Muscle of back (tissue), 11 donors: ENCODE measurements around the gene KLRF2. TPM values are rescaled to one million over a fixed set of nuclear protein-coding genes. Genes with fewer than 3 reads are reported as not detected.

Experiments
- DNase-seq, 3 donors: peaks; one replicate each; pipeline versions ENCODE4 v3.0.0 to v3.0.0-alpha.2; 2013
- polyA plus RNA-seq, 10 donors: library from polyadenylated mRNA; unstranded; fragments of 120-200 nt; gene quantifications; one replicate each; pipeline ENCODE4 v1.2.1, GENCODE V29; 2013; ENCODE audit not compliant: insufficient read length in 10 of 10

Gene KLRF2
- polyA plus RNA-seq, 10 donors: not detected

DNA sequence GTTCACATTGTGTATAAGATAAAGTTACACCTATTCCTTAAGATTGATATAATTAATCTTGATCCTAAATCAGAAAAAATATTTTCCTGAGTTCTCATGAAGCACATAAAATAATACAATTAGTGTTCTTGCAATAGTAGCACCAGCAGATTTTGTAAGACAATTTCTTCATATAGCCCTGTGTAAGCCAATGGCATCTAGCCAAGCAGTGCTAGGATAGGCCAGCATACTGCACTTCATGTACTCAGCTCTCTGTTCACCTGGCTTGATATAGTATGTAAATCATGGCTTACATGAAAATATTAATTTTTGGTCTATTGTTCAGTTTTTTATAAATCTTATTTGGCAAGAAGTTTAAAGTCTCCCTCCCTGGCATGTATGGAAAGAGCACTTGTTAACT, 1.9 kb downstream of the KLRF2 start:
- DNase-seq: peak in 2 of 3 donors; percentile 22 to 25

DNA sequence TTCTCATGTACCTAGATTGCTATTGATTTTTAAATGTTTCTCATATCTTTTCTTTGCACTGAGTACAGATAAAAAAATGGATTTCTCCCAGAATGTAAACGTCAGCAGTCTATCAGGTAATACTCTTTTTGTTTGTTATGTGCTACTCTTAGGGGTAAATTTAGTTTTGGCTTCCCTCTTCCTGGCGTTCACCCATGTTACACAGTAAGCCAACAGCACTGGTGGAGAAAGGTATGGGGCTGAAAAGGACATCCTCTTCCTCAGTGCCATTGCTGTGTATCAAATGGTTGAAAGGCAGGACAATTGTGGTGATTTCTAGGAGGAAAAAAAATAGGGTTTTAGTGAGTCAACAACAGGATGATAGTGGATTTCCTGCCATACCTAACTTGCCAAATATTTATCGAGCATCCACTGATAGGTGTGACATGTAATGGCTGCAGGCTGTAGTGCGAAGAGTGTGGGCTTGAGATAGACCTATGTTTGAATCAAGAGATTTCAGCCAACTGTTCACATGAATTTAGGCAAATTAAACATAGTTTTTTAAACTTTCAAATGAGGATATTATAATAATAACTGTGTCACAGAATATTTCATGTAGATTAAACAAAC, 7.5 kb downstream of the KLRF2 start:
- no peak for DNase-seq

DNA sequence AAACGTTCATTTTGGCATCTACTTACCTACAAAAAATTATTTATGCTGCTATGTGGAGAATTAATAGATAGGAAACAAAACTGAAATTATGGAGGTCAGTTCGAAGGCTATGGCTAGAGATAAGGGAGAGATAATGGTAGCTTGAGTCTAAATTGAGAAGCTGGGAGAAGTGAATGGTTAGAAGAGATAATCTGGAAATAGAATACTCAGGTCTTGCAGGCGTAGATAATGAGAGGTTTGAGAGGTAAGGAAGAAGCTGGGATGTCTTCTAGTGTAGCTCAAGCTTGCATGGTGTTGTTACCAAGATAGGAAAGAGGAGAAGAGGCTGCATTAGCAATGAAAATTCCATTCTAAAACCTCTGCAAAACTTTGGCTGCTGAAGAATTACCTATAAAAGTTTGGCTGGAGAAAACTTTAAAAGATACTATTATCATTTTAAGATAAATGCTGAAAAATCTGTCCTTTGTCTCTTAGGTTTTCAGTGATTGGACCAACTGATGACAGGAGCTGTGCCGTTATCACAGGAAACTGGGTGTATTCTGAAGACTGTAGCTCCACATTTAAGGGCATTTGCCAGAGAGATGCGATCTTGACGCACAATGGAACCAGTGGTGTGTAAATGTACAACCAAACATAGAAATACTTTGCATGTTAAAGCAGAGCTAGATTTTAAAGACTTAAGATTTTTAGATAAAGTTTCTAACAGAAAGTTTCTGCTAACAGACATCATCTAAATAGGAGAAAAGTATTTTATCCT, 14.1 kb downstream of the KLRF2 start:
- no peak for DNase-seq

DNA sequence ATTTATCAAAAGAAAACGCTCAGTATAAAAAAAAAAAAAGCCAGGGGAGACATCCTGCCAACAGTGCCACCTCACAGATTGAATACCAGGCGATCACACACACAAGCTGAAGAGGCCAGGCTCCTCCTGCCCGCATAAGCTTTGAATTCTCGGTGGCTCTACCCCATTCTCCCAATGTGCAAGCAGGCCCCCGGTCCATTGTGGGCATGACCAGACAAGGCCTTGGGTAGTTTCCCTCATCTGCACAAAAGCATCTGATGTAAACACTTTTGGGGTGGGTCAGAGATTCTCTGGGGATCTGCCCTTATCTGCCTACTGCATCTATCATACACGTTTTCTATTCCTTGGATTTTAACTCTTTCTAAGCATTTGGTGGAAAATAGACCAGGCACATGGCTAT, 16.2 kb downstream of the KLRF2 start:
- DNase-seq: no peak

DNA sequence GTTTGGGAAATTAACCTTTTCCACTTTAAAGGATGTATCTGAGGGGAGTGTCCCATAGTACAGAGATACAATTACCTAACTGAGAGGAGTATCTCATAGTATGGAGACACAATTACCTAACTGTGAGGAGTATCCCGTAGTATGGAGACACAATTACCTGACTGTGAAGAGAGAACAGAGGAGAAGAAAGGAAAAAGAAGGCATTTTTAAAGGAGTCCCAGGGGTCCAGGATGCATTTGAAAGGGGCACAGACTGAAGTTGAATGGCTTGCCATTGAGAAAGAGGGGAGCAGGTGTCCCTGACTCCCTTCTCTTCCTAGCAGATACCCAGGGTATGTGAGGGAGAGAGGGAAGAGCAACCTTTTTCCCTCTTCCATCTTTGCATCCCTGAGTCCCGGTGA, 17.9 kb downstream of the KLRF2 start:
- no peak for DNase-seq

DNA sequence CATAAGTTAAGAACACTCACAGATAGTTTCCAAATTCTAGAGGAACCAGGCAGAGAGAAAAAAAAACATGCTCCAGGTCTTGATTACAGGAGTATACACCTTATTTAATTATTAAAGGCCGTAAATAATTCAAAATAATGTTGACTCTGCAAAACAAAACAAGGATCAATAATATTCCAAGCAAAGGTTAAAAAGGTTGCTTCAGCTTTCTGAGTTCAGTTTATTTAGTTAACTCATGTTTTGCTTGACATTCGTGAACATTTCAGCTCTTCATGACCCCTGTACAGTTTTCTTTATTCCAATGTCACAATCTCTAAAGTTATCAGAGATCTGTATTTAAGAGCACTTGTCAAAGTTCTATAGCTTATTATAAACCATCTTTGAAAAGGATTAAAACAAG, 19.6 kb downstream of the KLRF2 start:
- no peak for DNase-seq

DNA sequence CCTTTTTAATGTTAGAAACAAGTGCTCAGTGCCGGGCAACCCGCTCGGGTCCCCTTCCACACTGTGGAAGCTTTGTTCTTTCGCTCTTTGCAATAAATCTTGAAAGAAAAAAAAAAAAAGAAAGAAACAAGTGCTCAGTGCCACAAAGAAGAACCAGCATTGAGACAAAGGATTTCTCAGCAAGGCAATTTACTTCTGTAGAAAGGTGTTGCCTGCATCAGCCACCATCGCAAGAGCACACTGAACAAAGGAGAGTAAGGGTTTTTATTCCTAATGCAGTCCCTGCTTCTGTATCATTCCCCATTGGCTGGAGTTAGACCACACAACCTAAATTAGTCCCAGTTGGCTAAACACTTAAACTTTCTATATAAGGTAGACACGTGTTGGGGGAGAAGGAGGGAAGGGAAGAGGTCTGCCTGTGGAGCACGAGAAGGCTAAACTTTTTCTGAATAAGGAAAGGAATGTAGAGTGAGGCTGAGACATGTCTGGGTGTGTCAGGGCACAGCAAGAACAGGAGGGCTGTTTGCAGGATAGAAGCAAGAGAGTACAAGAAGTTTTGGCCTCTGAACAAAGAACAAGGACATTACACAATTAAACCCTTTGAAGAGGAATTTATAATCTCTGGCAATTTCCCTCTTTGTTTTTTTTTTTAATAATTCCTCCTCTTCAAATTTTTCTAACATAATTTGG, 21.4 kb downstream of the KLRF2 start:
- DNase-seq: no peak

DNA sequence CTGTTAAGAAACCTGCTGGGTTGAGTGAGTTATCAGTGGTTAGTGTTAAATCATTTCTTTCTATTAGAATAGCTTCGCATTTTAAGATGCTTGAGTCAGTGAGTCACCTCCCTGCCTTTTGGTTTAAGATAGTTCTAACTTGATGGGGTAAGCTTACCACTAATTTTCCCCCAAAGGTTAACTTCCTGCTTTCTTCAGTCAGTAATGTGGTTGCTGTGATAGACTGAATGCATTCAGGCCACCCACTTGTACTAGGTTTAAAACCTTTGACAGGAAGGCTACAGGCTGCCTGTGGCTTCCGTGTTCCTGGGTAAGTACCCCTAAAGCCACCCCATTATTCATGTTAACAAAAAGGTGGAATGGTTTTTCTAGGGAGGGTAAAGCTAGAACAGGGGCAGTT, 25.6 kb downstream of the KLRF2 start:
- no peak for DNase-seq

DNA sequence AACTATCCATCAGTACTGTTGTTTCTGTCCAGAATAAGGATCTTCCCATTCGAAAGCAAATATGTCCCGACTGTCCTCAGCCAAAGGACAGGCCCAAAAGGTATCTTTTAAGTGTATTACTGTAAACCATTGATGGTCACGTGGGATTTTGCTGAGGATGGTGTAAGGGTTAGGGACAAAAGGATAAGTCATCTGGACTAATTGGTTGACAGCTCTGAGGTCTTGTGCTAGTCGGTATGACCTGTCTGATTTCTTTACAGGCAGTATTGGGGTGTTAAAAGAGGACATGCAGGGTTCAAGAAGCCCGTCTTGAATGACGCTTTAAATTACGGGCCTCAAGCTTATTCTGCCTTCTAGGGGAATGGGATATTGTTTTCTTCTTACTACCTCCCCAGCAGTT, 26.5 kb downstream of the KLRF2 start:
- DNase-seq: no peak

DNA sequence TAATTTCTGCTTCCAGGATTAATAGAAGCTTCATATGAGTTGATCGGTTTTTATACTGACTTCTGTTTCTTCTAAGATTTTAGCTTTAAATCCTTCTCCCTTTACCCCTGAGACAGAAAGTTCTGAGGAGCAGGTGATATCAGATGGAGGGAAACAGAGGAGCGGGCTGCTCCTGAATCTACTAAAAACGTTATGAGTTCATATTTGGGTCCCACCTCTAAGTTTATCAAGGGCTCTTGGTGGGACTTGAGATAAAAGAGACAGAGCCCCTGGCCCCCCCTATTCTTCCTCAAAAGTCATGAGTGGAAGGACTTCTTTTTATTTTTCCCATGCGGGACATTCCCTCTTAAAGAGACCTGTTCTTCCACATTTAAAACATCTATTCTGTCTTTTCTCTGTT, 27.1 kb downstream of the KLRF2 start:
- no peak for DNase-seq

DNA sequence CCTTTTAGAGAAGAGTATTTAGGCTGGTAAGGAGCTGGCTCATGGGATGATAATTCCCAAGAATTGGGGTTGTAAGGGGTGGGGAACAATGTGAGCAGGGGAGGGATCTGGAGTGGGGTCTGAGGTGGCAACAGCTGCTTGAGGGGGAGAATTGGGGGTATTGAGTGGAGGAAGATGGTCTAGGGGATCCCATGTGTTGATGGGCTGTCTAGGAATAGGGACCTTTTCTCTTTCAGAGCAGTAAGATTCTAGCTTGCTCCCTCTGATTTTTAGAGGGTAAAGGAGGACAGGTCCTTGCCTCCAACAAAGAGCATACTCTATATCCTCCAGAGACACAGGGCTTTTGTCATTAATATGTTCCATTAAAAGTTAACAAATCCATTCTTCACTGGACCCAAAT, 28.4 kb downstream of the KLRF2 start:
- no peak for DNase-seq

DNA sequence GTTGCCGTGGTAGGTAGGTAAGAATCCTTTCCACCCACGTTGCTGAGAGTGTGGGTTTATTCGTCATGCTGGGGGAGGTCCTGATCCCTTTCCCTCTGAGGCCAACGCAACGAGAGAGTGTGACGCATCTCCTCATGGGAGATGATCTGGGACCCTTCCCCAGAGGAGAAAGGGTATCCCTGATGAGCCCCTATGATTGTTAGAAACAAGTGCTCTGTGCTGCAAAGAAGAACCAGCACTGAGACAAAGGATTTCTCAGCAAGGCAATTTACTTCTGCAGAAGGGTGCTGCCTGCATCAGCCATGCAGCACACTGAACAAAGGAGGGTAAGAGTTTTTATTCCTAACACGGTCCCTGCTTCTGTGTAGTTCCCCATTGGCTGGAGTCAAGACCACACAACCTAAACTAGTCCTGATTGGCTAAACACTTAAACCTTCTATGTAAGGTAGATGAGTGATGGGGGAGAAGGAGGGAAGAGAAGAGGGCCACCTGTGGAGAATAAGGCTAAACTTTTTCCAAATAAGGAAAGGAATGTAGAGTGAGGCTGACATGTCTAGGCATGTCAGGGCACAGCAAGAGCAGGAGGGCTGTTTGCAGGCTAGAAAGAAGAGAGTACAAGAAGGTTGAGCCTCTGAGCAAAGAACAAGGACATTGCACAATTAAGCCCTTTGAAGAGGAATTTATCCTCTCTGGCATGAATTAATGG, 29.6 kb downstream of the KLRF2 start:
- DNase-seq: no peak

DNA sequence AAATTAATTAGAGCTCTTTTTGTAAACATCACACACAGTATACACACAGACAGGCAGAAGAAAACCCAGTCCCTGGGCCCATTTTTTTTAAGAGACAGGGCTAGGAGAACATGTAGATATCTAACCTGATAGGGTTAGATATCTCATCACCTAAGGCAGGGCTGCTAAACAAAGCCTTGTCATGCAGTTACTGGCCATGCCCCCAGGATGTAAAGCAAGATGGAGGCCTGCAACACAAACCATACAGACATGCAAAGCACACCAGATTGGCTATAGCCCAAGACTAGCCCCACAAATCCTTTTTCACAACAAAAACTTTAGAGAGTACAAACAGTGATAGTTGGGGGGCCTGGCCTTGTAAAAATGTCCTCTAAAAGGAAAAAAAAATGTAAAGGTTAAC, 30.4 kb downstream of the KLRF2 start:
- no peak for DNase-seq

DNA sequence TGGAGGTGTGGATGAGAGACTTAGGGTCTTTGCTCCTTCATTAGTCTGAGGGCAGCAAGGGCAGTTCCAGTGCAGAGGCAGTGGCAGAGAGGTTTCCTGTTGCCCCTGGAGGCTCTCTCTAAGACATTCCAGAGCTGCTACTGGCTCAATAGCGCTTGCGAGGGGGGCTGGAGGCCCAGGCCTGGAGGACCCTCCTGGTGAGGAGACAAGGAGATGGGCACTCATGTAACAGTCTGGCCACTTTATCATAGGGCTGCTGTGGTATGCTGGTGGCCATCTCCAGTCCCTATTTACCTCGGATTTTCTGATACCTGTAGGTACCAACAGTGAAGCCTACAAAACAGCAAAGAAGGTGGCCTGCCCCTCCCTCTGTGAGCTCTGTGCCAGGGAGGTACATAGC, 38.2 kb downstream of the KLRF2 start:
- DNase-seq: no peak

DNA sequence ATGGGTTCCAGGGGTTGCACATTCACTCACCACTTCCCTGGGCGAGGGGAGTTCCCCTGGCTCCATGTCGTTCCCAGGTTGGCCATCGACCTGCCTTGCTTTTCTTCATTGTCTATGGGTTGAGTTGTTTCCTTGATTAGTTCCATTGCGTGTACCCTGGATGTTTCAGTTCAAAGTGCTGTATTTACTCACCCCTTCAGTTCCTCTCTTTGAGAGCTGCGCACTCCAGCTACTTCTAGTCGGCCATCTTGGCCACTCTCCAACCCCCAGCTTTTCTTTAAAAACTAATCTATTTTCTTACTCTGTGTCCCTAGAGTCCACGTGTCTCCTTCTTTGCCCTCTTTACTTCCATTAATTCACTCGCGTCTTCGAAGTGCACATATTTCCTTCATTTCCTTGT, 39.2 kb downstream of the KLRF2 start:
- no peak for DNase-seq

DNA sequence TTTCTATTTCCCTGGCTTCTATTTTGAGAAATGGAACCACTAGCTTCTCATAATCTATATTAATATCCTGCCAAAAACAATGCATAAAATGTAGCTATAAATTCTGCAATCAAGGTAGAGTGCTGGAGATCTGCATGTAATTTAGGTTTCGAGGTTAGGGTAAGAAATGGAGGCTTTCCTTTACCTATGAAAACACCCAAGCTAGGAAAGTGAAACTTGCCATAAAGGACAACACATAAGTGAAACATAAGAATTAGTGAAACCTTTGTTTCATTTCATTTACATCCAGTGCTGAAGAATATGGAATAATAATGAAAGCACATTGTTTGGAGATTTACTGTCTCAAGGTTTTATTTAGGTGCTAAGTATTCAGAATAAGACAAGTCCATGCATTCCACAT, 41.1 kb downstream of the KLRF2 start:
- no peak for DNase-seq

DNA sequence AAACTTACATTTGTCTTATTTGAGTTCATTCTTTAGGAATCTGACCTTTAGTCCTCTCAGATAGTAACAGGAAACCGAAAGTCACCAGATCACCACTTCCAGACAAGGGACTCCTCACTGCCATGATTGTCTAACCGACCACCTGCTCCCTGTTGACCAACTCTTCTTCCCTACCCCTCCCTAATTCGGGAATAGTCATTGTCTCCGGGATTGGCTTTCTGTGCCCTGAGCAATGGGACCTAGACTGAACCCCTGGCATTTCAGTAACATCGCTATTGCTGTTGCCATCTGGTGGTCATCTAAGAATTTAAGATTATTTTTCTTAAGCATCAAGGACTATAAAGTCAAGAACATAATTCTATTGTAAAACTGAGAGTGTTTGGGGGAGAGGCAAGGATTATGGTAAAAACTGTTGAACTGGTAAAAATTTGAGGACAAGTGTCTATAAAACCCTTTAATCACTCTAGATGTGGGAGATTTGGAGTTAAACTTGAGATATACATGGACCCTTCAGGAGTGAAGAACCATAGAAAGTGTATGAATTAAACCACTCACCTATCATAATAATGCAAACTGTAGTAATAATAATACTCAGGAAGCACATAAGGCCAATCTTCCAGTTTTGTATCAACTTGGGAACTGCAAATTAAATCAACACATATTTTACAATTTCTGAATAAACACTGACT, 44.6 kb downstream of the KLRF2 start:
- peak in 2 of 3 donors; percentile 26 to 55 for DNase-seq

DNA sequence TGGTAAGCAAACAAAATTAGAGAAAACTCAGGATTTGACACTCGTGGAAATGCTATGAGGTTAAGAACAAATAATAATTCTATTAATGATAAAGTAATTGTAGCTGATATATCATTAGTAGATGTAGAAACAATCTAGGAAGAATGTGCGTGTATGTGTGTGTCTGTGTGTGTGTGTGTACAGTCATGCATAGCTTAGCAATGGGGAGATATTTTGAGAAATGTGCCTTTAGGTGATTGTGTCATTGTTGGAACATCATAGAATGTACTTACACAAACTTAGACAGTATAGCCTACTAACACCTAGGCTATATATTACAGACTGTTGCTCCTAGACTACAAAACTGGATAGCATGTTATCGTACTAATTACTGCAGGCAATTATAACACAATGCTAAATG, 45.6 kb downstream of the KLRF2 start:
- DNase-seq: no peak

DNA sequence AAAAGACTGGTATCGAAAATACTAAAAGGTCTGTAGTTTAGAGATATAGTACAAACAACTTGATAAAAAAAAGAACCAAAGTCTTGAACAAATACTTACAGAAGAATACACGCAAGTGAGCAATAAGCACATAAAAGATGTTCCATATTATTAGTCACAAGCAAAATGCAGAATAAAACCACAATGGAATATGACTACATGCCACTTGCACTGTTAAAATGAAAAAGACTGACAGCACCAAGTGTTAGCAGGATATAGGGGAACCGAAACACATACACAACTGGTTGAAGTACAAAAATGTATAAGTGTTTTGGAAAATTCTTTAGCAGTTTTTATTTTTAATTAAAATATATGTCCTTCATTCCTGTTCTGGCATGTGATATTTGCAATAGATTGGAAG, 47.3 kb downstream of the KLRF2 start:
- no peak for DNase-seq

DNA sequence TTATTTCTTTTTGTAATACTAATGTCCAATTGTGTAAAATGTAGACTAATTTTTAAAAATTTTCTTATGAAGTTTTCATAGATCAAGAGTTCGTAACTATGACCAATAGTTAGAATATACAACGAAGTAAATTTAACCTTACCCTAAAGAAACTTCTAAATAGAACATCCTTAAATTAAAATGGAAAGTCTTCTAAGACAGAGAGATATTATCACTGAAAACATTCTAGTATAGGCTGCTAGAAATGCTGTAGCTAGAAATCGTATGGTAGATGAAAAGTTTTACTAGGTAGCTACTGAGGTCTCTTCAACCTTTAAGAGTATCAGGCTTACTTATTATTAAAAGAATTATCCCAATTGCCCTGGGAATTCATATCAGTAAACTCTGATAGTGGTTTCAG, 50.0 kb downstream of the KLRF2 start:
- no peak for DNase-seq

DNA sequence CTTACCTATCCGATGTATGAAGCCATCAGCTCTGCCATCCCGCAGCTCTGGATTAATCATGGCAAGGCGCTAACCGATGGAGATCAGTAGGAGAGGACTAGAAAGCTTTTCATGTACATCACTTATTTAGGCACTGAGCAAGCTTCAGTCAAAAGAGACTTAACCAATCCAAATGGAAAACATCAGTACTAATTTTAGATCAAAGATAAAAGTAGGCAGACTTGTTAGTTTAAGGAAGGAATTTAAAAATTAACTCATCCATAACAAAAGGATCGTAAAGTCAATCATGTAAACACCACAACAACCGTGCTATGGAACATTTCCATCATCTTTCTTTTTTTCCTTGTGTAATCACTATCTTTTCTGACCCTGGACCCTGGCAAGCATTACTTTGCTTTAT, 51.0 kb downstream of the KLRF2 start, which contains the start of gene CLEC2A:
Gene CLEC2A (minus strand): TSS at position 101 of the 400 bp plus-strand sequence. CDS start 41 bp downstream, at position 60.
- no peak for DNase-seq

DNA sequence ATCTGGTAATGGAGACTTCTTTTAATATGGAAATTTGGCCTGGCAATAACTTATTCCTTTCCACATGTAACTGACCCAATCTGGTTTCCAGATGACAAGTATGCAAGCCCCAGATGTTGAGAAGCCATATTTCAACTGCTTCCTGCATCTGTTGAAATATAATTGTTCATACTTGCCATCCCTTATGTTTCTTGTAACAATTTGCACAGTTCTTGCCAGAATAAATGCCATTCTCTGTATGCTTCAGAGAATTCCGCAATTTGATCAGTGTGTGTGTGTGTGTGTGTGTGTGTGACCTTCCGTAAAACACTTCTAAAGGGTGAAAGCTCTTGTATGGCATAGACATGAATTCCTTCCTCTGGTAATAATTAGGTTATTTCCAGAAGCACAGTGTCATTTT, 52.7 kb downstream of the KLRF2 start:
- DNase-seq: peak in 1 of 3 donors; percentile 45
